ENCODE results near the gene KCNE3. TPM values are rescaled to one million over a fixed set of nuclear protein-coding genes. Genes with fewer than 3 reads are reported as not detected.

KCNE3 gene
- total and polyA plus RNA-seq, 2 of the 13 experiments (the other 11 are each of a cell fraction or from before 2014, with no cell fraction given): 0.33 to 2.2 TPM

DNA sequence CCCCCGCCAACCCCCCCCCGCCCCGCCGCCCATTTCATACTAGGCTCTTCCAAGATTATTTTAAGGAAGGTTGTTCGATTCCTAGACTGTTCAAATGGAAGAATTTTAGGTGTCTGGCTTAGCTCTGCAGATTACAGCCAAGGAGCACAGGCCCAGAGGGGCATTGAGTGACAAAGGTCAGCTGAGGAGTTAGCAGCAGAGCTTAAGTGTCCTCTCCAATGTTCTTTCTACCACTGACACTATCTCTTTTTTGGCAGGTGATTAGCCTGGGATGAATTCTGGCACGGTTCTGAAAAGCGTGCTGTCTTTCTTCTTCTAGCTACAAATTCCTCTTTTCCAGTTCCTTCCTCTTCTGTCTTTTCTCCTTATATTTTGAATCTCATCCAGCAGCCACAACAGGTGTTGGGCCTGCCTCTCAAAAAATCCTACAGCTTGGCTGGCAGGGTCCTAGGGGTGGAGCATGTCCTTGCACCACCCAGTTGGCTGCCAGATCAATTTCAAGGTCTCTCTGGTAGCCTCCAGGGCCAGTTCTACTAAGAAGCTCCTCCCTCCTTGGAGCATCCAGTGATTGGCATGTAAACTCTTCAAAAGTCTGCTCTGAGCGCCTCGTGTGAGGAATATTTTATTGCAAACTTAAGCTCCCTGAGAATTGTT is 23.0 kb downstream of the KCNE3 start:
- Histone ChIP-seq H3K4me2 (ENCODE audit: low read depth, low read length) (no peak overlapping the region), H3K27ac (ENCODE audit: extremely low read length, insufficient read depth, low read length) (no peak overlapping the region), H3K4me3 (replicated peaks in 1 of 3; ENCODE audit: insufficient read depth in 1 of 3, low read depth in 2 of 3, low read length in 3 of 3) (no peak overlapping the region), H4K20me1 (ENCODE audit: insufficient read depth, low read length) (no peaks in the 10 kb centered on the region), H3K27me3 (ENCODE audit: control insufficient read depth in 1 of 2, insufficient read depth in 2 of 2, low read length in 2 of 2) (peaks cover 0 to 4% of the 10 kb centered on the region in 2 experiments; a peak in 2 of 5 replicates), H3K9ac (ENCODE audit: insufficient read depth, low read depth, low read length) (no peak overlapping the region), H3K9me3 (ENCODE audit: low read length) (no peaks in the 10 kb centered on the region), H3K79me2 (ENCODE audit: insufficient read depth, low read length) (no peaks in the 10 kb centered on the region), H2AFZ (ENCODE audit: low read length) (no peak overlapping the region), H3K36me3 (replicated peaks in 1 of 2; ENCODE audit: control insufficient read depth in 1 of 2, insufficient read depth in 2 of 2, low read length in 2 of 2) (no peaks in the 10 kb centered on the region), H3K4me1 (ENCODE audit: insufficient read depth, low read length) (peaks cover 19% of the 10 kb centered on the region; the same call in 1 of the 2 replicates)
- DNase-seq (ENCODE audit: low spot score): no peak
- no peak for FAIRE-seq
- POLR2A ChIA-PET: no interaction called here
- CTCF ChIA-PET (ENCODE audit: low intra/inter-chr PET ratio, low total read pairs): no interaction called here
- in situ Hi-C loops (cut with HindIII; ENCODE audit: extremely low pct_ligation_motif_present, low pct_unique_long_range_greater_than_20kb): loop anchor here (10.0 kb wide), 1 partner anchor 49 kb away; the partner anchor contains the start of gene PGM2L1
- intact Hi-C loops (cut with micrococcal nuclease; ENCODE audit: unreplicated experiment): no loop called here
- BruUV-seq (replicated peaks): no TSS peak
- TF ChIP-seq ZNF570 (CRISPR knock-in tag; IDR thresholded peaks at IDR 0.05; ENCODE audit: borderline replicate concordance) (no peak), ZNF337 (CRISPR knock-in tag; IDR thresholded peaks at IDR 0.05; ENCODE audit: borderline replicate concordance, low read depth) (no peak), SMAD1 (CRISPR knock-in tag; IDR thresholded peaks at IDR 0.05; ENCODE audit: borderline replicate concordance, low read depth) (no peak), TARDBP (CRISPR knock-in tag; IDR thresholded peaks at IDR 0.05) (no peak), SOX5 (CRISPR knock-in tag; IDR thresholded peaks at IDR 0.05; ENCODE audit: borderline replicate concordance) (no peak), ZNF713 (CRISPR knock-in tag; IDR thresholded peaks at IDR 0.05) (no peak), ZNF253 (CRISPR knock-in tag; IDR thresholded peaks at IDR 0.05; ENCODE audit: borderline replicate concordance) (no peak)
- TF ChIP-seq, protein P1, sequence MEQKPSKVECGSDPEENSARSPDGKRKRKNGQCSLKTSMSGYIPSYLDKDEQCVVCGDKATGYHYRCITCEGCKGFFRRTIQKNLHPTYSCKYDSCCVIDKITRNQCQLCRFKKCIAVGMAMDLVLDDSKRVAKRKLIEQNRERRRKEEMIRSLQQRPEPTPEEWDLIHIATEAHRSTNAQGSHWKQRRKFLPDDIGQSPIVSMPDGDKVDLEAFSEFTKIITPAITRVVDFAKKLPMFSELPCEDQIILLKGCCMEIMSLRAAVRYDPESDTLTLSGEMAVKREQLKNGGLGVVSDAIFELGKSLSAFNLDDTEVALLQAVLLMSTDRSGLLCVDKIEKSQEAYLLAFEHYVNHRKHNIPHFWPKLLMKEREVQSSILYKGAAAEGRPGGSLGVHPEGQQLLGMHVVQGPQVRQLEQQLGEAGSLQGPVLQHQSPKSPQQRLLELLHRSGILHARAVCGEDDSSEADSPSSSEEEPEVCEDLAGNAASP (CRISPR knock-in tag; IDR thresholded peaks at IDR 0.05; ENCODE audit: borderline replicate concordance): no peak
- no peak for ATAC-seq
- WGBS (ENCODE audit: low lambda C conversion rate): 36% methylated on average over 9 of the region's 9 CpGs

All from HepG2 (cell line).